Stimulated activated CD4-positive, alpha-beta T cell treated with anti-CD3 and anti-CD28 coated beads, Interleukin-1b, Interleukin-23, amount 100 ng/mL, for 48 hours (primary cell): ENCODE results near the gene RHPN2.
"Not testable (repeated sequence)": the region's sequence is repeated elsewhere in the genome, so short reads cannot be mapped to it uniquely, and the experiment has no call there.

Experiments
- DNase-seq: peaks from one replicate; pipeline ENCODE4 v3.0.0-alpha.2; 2020

Gene RHPN2

GRCh38 chr19:32971715-32972540 is 92.8 kb downstream of the RHPN2 start, which contains the start of the genes CEP89 and FAAP24:
TSS of gene CEP89 (minus strand) at chr19:32971958. CDS start at chr19:32971874, 84 bp downstream.
TSS of gene FAAP24 (plus strand) at chr19:32972242. CDS start at chr19:32973197, 955 bp downstream.
- peak; percentile 99 for DNase-seq

GRCh38 chr19:32971012-32971595 is 93.6 kb downstream of the RHPN2 start:
- no peak for DNase-seq

- no peak for DNase-seq
Observed at GRCh38 chr19:32969549-32969948, 95.1 kb downstream of the RHPN2 start.

GRCh38 chr19:32966750-32967149 is 97.9 kb downstream of the RHPN2 start:
- DNase-seq: no peak

- no peak for DNase-seq
Observed at GRCh38 chr19:32945260-32945659, 119.4 kb downstream of the RHPN2 start.

GRCh38 chr19:32941273-32941672 is 123.4 kb downstream of the RHPN2 start:
- not testable (repeated sequence) for DNase-seq

- no peak for DNase-seq
Observed at GRCh38 chr19:32936065-32936464, 128.6 kb downstream of the RHPN2 start.

GRCh38 chr19:32935629-32936028 is 129.1 kb downstream of the RHPN2 start:
- DNase-seq: no peak

GRCh38 chr19:32933571-32933970 is 131.1 kb downstream of the RHPN2 start:
- DNase-seq: no peak

- no peak for DNase-seq
Observed at GRCh38 chr19:32930567-32930966, 134.1 kb downstream of the RHPN2 start.

GRCh38 chr19:32928806-32929205 is 135.9 kb downstream of the RHPN2 start:
- no peak for DNase-seq
